ENCODE measurements around the gene HERPUD2.
"Not testable (repeated sequence)": the region's sequence is repeated elsewhere in the genome, so short reads cannot be mapped to it uniquely, and the experiment has no call there.

HERPUD2 gene

DNA sequence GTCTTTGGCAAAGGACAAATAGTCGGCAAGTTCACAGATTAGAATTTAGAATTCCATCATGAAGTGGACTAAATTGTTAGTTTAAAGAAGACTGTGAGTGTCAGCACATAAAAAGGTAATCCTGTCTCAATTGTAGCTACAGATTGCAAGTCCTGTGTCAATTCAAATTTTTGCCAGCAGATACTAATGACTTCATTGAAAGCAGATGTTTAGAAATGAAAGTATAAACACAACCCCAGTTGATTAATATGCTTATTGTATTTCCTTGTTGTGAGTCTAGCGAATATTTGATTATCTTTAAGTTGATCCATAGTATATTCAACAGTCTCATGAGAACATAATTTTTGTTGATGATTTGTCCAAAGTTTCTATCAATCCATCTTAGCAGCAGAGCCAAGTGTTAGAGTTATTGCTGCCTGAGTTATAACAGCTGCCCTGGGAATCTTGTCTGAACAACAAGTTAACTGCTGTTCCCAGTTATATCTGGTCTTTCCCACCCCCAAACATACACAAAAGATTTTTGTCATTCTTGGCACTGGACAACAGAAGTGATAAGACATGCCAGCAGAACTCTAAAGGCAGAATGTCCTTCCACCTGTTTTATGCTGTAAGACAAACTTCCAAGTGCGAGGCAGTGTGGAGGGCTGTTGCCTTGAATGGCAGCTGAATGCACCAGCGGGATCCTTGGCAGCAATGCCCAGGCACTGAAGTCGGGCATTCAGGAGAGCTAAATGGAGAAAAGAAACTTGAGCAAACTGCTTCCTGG is 21.3 kb upstream of the HERPUD2 start:
- no peak for DNase-seq

DNA sequence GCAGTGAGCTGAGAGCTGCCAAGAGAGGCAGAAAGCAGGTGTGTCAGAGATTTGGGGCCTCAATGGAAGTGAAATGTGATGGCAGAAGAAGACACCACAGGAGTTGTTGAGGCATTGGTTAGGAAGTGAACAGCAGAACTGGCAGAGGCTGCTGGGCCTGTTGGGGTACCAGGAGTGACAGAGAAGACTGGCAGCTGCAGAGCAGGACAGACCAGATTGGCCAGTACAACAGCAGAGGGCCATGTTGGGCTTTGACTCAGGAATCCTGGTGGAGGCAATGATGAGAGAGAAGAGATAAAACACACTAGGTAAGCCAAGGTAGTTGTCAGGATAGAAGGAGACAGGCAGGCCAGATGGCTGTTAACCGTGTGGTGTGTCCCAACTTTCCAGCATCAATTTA is 19.9 kb upstream of the HERPUD2 start:
- DNase-seq: no peak

DNA sequence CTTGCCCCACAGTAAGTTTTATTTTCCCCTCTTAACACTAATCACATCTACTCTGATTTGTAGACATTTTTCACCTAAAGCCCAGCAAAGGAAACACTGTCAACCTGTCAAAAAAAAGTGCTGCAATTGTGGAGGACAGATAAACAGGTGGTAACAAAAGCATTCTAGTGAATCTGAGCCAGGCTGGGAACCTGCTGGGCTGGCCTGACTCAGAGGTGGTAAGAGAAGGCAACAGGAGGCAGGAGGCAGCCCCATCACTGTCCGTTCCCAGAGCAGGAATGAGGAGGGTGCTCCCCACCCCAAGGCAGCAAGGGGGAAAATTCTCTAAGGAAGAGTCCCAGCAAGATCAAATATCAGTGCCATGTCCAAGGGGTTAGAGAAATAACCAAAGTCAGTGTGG is 19.5 kb upstream of the HERPUD2 start:
- DNase-seq: no peak

DNA sequence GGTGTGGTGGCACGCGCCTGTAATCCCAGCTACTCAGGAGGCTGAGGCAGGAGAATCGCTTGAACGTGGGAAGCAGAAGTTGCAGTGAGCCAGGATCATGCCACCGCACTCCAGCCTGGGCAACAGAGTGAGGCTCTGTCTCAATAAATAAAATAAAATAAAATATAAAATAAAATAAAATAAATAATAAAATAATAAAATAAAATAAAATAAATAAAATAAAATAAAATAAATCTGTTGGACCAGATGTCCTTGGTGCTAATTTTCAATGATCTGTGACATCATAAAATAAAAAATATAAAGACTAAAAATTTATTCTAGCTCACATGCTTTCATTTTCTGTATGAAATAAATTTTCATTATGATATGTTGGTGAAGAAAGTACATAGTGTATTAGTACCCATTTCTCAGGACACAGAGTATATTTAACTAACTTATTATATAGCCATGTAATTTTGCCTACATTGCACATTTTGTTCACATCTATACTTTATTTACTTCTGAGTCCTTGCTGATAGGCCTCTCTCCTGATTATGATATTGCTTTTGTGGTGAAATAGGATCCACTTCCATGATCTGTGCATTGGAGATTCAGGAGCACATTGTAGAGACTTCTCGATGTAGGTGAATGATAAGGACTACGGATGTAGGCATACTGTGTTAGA is 17.8 kb upstream of the HERPUD2 start:
- DNase-seq: no peak

DNA sequence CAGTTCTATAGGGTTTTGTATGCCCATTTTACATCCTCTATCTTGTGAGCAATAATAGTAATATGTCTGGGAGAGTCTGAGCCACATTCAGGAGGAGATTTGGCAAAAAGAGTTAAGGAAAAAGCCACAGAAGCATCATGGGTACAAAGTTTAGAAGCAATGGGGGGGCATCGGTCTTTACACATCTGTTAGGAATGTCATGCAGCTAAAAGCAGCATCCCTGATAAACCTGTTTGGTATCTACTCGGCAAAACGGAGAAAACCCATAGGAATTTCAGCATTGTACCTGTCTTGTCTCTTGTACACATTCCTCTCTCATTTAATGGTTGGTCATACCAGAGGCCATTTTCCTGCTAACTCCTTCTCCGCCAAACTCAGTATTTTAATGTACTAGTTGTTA is 12.5 kb upstream of the HERPUD2 start:
- DNase-seq: no peak

DNA sequence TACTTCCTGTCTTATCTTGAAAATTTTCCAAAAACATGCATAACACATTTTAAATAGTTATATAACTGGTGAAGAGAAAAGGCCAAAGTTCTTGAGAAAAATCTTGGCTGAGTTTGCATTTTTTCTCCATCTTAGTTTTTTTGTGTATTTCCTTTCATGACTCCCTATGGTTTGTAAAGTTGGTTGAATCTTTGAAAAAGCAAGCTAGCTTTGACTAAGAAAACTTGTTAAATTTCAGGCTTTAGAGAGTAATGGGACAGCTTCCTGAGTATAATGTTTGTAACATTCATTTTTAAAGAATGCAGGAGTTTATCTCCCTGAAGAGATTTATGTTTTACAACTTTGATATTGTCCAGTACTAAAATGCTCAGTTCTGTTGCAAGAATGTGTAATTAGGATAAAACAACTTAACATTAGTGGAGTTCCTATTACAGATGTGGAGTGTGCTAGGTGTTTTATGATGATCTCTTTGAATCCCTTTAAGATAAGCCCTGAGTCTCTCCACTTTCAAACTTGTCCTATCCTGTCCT is 11.1 kb upstream of the HERPUD2 start:
- no peak for DNase-seq

DNA sequence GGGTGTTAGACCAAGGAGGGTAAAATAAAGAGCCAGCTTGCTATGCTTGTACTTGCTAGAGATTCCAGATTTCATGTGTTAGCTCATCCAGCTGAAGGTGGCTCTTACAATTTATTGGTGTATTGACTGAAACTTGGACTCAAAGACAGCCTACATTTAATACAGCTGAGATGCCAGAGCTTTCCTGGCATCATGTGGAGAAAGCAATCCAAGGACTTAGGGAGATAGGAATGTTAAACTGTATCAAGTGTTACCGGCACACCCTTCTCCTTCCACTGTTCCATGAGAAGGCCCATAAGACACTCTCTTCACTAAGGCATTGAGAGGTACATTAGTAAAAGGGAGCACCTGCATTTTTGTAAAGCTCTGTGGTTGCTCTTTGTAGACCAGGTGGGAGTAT is 9.3 kb upstream of the HERPUD2 start:
- DNase-seq: no peak

DNA sequence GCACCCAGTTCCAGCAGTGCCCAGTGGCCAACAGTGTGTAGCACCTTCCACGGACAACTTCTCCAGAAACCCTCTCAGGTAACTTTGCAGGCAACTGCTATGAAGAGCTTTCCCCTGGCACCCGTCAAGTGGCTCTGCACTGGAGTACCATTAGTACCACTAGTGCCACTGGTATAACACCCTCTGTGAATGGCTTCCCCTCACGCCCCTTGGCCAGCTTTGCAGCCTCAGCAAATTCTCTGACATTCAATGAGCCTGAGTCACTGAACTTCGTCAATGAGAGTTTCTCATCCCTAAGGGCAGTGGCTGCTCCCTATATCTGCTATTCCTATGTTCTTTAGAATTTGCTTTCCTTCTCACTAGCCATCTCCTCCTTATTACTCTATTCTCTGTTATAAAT is 7.6 kb upstream of the HERPUD2 start:
- DNase-seq: no peak

DNA sequence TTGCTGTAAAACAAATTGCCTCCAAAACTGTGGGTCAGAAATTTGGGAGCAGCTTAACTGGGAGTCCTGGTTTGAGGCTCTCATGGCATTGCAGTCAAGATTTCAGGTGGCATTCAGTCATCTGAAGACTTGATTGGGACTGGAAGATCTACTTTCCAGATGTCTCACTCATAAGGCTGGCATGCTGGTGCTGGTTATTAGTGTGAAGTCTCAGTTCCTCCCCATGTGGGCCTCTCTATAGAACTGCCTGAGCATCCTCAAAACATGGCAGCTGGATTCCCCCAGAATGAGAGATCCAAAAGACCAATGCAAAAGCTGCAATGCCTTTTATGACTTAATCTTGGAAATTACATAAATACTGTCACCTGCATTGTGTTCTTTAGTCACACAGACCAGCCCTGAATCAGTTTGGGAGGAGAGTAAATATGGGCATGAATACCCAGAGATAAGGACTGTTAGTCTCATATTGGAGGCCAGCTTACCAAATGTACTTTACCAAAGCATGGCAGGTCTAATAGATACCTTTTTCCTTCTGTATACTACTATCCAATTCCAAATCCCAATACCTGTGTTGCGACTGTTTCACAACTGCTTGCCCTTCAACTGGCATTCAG is 6.5 kb upstream of the HERPUD2 start:
- DNase-seq: no peak

DNA sequence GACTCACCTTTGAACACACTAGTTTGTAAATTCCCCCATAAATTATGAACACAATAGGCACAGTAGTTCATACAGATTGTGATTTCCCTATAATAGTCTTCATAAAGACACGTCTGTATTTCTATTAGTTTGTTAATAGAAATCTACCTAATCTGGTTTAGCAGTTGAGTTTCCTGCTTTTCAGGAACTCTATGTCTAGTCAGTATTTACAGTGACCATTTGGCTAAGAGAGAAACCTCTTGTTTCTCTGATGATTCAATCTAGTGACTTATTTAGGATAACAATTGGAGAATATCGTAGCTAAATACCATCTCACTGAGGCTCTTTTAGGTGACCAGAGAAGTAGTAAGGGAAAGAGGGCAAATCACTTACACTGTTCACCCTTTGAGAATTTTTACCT is 5.9 kb upstream of the HERPUD2 start:
- no peak for DNase-seq

DNA sequence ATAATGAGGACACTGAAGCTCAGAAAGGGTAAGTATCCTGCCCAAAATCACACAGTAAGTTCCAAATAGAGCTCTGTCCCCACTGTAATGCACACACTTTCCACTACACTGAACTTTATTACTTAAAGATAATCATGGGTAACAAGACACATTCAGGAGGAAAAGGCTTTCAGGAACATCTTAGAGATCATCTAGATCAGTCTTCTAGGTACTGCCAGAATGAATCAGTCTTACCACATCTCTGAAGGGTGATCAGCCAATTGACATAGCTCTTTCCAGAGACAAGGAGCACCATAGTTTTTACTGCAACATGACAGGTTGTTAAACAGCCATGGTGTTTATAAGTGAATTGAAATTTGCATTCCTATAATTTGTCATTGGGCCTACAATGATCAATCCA is 5.4 kb upstream of the HERPUD2 start:
- no peak for DNase-seq

DNA sequence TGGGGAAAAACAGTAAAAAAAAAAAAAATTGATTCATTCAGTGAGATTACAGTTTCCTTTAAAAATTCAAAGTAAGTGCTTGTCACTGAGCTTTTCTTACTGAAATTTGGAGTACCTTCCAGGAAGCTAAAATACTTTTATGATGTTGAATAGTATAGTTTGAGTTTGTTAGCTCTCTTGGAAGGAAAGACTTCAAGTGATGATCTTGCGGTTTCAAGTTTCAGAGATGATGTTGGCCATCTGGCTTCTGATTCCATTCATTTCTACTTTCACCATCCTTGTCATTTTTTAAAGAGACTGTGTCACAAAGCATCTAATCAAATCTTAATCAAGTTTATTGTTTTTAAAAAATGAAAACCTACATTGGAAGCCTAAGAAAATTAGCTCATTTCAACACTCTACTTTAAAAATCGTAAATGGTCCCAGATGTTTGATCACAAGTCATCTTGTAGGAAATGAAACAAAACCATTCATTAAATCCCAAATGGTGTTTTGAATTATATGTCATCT is 4.9 kb upstream of the HERPUD2 start:
- DNase-seq: no peak

DNA sequence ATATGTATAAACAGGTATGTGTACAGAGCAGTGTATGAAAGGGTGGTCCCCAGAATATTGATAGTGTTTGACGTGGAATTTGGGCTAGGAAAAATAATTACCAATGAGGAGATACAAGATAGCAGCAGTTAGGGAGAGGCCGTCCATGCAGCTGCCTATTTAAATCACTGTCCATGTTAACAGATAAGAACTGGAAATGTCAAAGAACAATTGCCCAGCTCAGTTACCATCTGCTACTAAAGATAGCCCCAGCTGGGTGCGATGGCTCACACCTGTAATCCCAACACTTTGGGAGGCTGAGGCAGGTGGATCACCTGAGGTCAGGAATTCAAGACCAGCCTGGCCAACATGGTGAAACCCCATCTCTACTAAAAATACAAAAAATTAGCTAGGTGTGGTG is 3.4 kb upstream of the HERPUD2 start:
- not testable (repeated sequence) for DNase-seq

DNA sequence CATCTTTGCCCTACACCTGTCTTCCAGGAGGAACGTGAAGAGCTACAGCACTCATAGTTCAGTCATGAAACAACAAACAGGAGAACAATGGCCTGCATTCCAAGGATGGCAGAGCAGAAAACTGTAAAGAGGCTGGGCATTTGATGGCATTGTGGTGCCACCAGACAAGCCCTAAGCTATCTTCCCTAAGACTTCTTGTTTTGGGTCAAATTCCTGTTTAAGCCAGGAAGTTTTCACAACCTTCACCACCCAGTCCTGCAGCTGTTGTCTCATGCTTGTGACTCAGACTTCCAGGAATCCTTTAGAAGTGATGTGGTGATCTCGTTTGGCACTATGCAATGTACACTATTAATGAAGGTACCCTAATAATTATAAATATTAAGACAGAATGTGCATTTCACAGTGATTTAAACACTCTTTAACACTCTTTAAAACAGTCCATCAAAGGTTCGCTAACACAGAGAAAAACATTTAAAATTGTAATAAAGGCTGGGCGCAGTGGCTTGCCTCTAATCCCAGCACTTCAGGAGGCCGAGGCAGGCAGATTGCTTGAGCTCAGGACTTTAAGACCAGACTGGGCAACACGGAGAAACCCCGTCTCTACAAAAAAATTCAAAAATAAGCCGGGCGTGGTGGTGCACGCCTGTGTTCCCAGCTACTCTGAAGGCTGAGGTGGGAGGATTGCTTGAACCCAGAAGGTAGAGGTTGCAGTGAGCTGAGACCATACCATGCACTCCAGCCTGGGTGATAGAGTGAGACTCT is 2.7 kb upstream of the HERPUD2 start:
- DNase-seq: no peak

DNA sequence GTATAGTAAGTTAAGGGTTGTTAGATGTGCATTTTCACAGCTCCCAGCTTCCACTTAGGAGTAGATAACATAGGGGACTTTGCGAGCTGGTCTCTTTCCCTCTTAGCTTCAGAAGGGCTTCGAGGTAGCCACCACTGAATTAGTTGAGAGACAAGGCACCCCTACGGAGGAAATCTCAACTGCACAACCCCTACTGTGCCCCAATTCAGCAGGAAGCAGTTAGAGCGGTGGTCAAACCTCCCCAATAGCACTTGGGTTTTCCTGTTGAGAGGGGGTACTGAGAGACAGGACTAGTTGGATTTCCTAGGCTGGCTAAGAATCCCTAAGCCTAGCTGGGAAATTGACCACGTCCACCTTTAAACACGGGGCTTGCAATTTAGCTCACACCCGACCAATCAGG is 1.1 kb upstream of the HERPUD2 start:
- no peak for DNase-seq

DNA sequence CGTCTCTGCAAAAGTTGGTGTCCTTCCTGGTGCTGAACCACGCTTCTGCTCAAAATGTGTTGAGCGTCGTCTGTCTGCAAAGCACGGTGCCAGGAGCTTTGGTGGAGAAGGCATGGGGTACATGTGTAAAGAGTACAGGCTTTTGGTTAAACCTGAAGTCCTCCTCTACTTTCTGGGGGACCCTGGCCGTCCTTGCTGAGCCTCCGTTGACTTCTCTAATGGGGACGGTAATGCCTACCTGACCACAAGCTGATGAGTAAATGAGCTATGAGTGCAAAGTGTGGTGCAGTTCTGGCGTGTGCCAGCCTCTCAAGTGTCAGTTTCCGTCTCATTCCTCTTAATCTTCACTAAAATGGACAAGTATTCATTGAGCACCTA is 527 bp upstream of the HERPUD2 start:
- no peak for DNase-seq

DNA sequence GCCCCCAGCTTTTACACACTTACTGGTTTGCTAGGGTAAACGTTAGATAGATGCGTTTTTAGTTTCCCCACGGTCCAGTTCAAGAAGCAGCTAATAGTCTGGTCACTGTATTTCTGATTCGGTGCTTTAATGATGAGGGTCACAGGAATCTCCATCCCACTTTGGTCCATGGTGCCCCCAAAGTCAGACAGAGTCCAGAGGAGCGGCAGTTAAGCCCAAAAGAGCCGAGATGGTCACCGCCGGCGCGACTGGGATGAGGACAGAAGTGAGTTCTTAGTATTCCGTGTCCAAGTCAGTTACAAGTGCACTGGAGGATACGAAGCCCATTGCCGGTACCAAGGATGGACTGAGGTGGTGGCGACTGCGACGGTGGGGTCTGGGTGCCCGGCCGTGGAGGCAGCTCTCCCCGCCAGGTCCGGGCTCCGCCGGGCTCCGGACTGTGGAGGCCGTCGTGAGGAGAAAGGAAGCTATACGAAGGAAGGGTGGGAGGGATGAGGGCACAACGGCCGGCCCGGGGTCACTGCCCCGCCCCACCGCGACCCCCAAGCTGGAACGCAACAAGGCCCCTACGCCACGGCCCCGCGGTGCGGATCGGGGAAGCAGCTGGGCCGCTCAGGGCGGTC is 663 bp downstream of the HERPUD2 start:
- no peak for DNase-seq

DNA sequence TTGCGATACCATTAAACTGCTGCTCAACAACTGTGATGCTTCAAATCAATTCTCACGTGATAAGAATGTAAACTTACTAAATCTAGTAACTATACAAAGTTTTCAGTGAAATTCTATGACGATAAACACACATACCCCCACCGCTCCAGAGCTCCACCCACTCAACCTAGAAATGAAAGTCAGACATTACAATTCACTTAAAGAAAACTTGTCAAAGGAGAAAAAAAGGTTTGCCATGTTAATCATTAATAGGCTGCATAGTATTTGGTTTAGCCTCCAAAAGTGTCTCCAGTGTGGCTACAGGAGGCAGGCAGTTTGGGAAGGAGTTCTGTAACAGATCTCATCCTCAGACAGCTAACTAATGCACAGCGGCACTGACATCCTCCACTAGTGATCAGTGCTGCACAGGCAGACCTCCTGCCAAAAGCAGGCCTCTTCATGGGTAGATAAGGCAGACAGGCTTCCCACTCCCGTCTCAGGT is 3.1 kb downstream of the HERPUD2 start:
- no peak for DNase-seq

DNA sequence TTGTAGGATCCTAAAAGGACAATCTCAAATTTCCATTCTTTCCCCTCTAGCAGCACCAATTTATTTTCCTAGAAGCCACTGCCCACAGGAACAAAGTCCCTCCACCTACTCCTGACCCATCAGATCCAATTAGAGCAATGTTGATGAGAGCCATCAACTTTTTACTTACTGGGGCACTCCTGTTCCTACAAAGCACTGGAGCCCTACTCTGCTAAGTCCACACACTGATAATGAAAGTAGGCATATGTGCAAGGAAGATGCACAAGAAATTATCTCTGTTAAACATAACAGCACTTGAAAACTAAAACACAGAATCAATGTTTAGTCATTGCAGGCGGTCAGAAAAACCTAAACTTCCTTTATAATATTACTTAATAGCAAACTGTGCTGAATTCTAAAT is 3.6 kb downstream of the HERPUD2 start:
- no peak for DNase-seq

DNA sequence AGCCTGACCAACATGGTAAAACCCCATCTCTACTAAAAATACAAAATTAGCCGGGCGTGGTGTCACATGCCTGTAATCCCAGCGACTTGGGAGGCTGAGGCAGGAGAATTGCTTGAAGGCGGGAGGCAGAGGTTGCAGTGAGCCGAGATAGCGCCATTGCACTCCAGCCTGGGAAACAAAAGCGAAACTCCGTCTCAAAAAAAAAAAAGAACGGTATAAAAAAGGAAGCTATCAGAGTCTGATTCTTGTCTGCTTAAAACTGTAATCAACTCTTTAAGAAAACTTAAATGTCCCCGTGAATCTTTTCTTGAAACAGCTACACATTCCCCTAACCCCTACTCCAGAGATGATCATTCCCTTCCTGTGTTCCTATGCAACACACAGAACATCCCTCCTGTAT is 4.3 kb downstream of the HERPUD2 start:
- DNase-seq: not testable (repeated sequence)

DNA sequence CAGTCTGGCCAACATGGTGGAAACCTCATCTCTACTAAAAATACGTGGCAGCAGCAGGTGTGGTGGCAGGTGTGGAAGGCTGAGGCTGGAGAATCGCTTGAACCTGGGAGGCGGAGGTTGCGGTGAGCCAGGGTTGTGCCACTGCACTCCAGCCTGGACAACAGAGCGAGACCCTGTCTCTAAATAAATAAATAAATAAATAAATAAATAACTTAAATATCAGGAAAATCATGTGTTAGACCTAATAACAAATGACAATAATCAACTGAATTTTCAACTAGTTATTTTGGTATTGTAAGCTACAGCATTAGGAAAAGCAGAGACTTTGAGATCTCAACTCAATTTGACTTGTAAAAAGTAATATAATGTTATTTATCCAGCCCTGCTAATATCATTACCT is 9.2 kb downstream of the HERPUD2 start:
- no peak for DNase-seq
